Measurements from ENCODE around the gene SDHB. TPM values are rescaled to one million over a fixed set of nuclear protein-coding genes. Genes with fewer than 3 reads are reported as not detected.
A peak's percentile ranks its signal among the peaks of the same experiment; 100 is the strongest.

Gene SDHB
- total and polyA plus RNA-seq, 4 donors, result 55.1 to 130 (median 71.7) TPM

GRCh38 chr1:17045634-17046333 is 8.0 kb downstream of the SDHB start:
- 12 to 15% methylated on average over 9 of the region's 9 CpGs for WGBS, 2 donors
- H3K4me1 ChIP-seq (ENCODE audit: control insufficient read depth in 1 of 2, insufficient read depth in 2 of 2, low read length in 2 of 2), result no peaks in the 10 kb centered on the region
- no peaks in the 10 kb centered on the region for H3K27me3 ChIP-seq (ENCODE audit: control insufficient read depth in 1 of 2, insufficient read depth in 2 of 2, low read length in 1 of 2)
- H3K27ac ChIP-seq (ENCODE audit: low read depth in 1 of 2, low read length in 2 of 2), result no peak overlapping the region
- peak overlapping the region in 1 of 2 donors; percentile 34 for H3K4me3 ChIP-seq (ENCODE audit: low read length in 2 of 2)
- no peak for DNase-seq
- intact Hi-C loops (cut with DNase I), result loop anchor here (1.0 to 2.0 kb wide), 2 partner anchors 94 to 95 kb away; no protein-coding TSS in a partner anchor
- peaks cover 0 to 3% of the 10 kb centered on the region in 2 donors for H3K36me3 ChIP-seq (ENCODE audit: control insufficient read depth in 1 of 2, insufficient read depth in 2 of 2, low read length in 1 of 2)
- ATAC-seq (ENCODE audit: low FRiP score), result peak; percentile 62
- no peaks in the 10 kb centered on the region for H3K9me3 ChIP-seq (ENCODE audit: control insufficient read depth, low read length)

- H3K4me1 ChIP-seq (ENCODE audit: control insufficient read depth in 1 of 2, insufficient read depth in 2 of 2, low read length in 2 of 2), result no peaks in the 10 kb centered on the region
- 49 to 63% methylated on average over 5 of the region's 5 CpGs for WGBS, 2 donors
- intact Hi-C loops (cut with DNase I), result no loop called here
- ATAC-seq (ENCODE audit: low FRiP score) (no peak), DNase-seq (no peak)
- no peak overlapping the region for H3K4me3 ChIP-seq (ENCODE audit: low read length in 2 of 2)
- no peak overlapping the region for H3K27ac ChIP-seq (ENCODE audit: low read depth in 1 of 2, low read length in 2 of 2)
- H3K36me3 ChIP-seq (ENCODE audit: control insufficient read depth in 1 of 2, insufficient read depth in 2 of 2, low read length in 1 of 2), result peaks cover 3 to 4% of the 10 kb centered on the region in 2 donors
- H3K9me3 ChIP-seq (ENCODE audit: control insufficient read depth, low read length), result no peaks in the 10 kb centered on the region
- no peaks in the 10 kb centered on the region for H3K27me3 ChIP-seq (ENCODE audit: control insufficient read depth in 1 of 2, insufficient read depth in 2 of 2, low read length in 1 of 2)
Measured at GRCh38 chr1:17045150-17045549, 8.7 kb downstream of the SDHB start.

GRCh38 chr1:17043676-17044075 is 10.2 kb downstream of the SDHB start:
- WGBS, 2 donors, result 80 to 84% methylated on average over 5 of the region's 5 CpGs
- intact Hi-C loops (cut with DNase I), result no loop called here

GRCh38 chr1:17040135-17040534 is 13.7 kb downstream of the SDHB start:
- Histone ChIP-seq H3K4me1 (ENCODE audit: control insufficient read depth in 1 of 2, insufficient read depth in 2 of 2, low read length in 2 of 2) (no peaks in the 10 kb centered on the region), H3K9me3 (ENCODE audit: control insufficient read depth, low read length) (no peaks in the 10 kb centered on the region), H3K27me3 (ENCODE audit: control insufficient read depth in 1 of 2, insufficient read depth in 2 of 2, low read length in 1 of 2) (no peaks in the 10 kb centered on the region), H3K4me3 (ENCODE audit: low read length in 2 of 2) (no peak overlapping the region), H3K36me3 (ENCODE audit: control insufficient read depth in 1 of 2, insufficient read depth in 2 of 2, low read length in 1 of 2) (peaks cover 3 to 6% of the 10 kb centered on the region in 2 donors), H3K27ac (ENCODE audit: low read depth in 1 of 2, low read length in 2 of 2) (no peak overlapping the region)
- intact Hi-C loops (cut with DNase I), result no loop called here
- 66 to 69% methylated on average over 1 of the region's 1 CpG for WGBS, 2 donors
- no peak for DNase-seq
- ATAC-seq (ENCODE audit: low FRiP score), result no peak

More at GRCh38 chr1:17043676-17044075, 10.2 kb downstream of the SDHB start:
- Histone ChIP-seq H3K4me1 (ENCODE audit: control insufficient read depth in 1 of 2, insufficient read depth in 2 of 2, low read length in 2 of 2) (no peaks in the 10 kb centered on the region), H3K27me3 (ENCODE audit: control insufficient read depth in 1 of 2, insufficient read depth in 2 of 2, low read length in 1 of 2) (no peaks in the 10 kb centered on the region), H3K36me3 (ENCODE audit: control insufficient read depth in 1 of 2, insufficient read depth in 2 of 2, low read length in 1 of 2) (peaks cover 3 to 6% of the 10 kb centered on the region in 2 donors), H3K9me3 (ENCODE audit: control insufficient read depth, low read length) (no peaks in the 10 kb centered on the region), H3K27ac (ENCODE audit: low read depth in 1 of 2, low read length in 2 of 2) (no peak overlapping the region), H3K4me3 (ENCODE audit: low read length in 2 of 2) (no peak overlapping the region)
- ATAC-seq (ENCODE audit: low FRiP score), result no peak
- no peak for DNase-seq

GRCh38 chr1:17039522-17039921 is 14.3 kb downstream of the SDHB start:
- Histone ChIP-seq H3K4me1 (ENCODE audit: control insufficient read depth in 1 of 2, insufficient read depth in 2 of 2, low read length in 2 of 2) (no peaks in the 10 kb centered on the region), H3K27ac (ENCODE audit: low read depth in 1 of 2, low read length in 2 of 2) (no peak overlapping the region), H3K9me3 (ENCODE audit: control insufficient read depth, low read length) (no peaks in the 10 kb centered on the region), H3K4me3 (ENCODE audit: low read length in 2 of 2) (no peak overlapping the region), H3K36me3 (ENCODE audit: control insufficient read depth in 1 of 2, insufficient read depth in 2 of 2, low read length in 1 of 2) (peaks cover 3 to 6% of the 10 kb centered on the region in 2 donors), H3K27me3 (ENCODE audit: control insufficient read depth in 1 of 2, insufficient read depth in 2 of 2, low read length in 1 of 2) (no peaks in the 10 kb centered on the region)
- intact Hi-C loops (cut with DNase I), result no loop called here
- 93 to 100% methylated on average over 2 of the region's 2 CpGs for WGBS, 2 donors
- DNase-seq, result no peak
- ATAC-seq (ENCODE audit: low FRiP score), result no peak

GRCh38 chr1:17033481-17033880 is 20.4 kb downstream of the SDHB start:
- Histone ChIP-seq H3K27me3 (ENCODE audit: control insufficient read depth in 1 of 2, insufficient read depth in 2 of 2, low read length in 1 of 2) (no peaks in the 10 kb centered on the region), H3K4me3 (ENCODE audit: low read length in 2 of 2) (no peak overlapping the region), H3K36me3 (ENCODE audit: control insufficient read depth in 1 of 2, insufficient read depth in 2 of 2, low read length in 1 of 2) (peaks cover under 1 to 3% of the 10 kb centered on the region in 2 donors), H3K4me1 (ENCODE audit: control insufficient read depth in 1 of 2, insufficient read depth in 2 of 2, low read length in 2 of 2) (no peaks in the 10 kb centered on the region), H3K9me3 (ENCODE audit: control insufficient read depth, low read length) (no peaks in the 10 kb centered on the region), H3K27ac (ENCODE audit: low read depth in 1 of 2, low read length in 2 of 2) (no peak overlapping the region)
- intact Hi-C loops (cut with DNase I), result no loop called here
- DNase-seq (no peak), ATAC-seq (ENCODE audit: low FRiP score) (no peak)
- 80 to 86% methylated on average over 4 of the region's 4 CpGs for WGBS, 2 donors

- Histone ChIP-seq H3K4me3 (ENCODE audit: low read length in 2 of 2) (no peak overlapping the region), H3K36me3 (ENCODE audit: control insufficient read depth in 1 of 2, insufficient read depth in 2 of 2, low read length in 1 of 2) (peaks cover 3 to 6% of the 10 kb centered on the region in 2 donors), H3K27ac (ENCODE audit: low read depth in 1 of 2, low read length in 2 of 2) (no peak overlapping the region), H3K4me1 (ENCODE audit: control insufficient read depth in 1 of 2, insufficient read depth in 2 of 2, low read length in 2 of 2) (no peaks in the 10 kb centered on the region), H3K27me3 (ENCODE audit: control insufficient read depth in 1 of 2, insufficient read depth in 2 of 2, low read length in 1 of 2) (no peaks in the 10 kb centered on the region), H3K9me3 (ENCODE audit: control insufficient read depth, low read length) (no peaks in the 10 kb centered on the region)
- WGBS, 2 donors, result 92 to 95% methylated on average over 3 of the region's 3 CpGs
- DNase-seq (no peak), ATAC-seq (ENCODE audit: low FRiP score) (no peak)
- intact Hi-C loops (cut with DNase I), result no loop called here
Measured at GRCh38 chr1:17032741-17033140, 21.1 kb downstream of the SDHB start.

GRCh38 chr1:17031436-17031835 is 22.4 kb downstream of the SDHB start:
- 88 to 92% methylated on average over 4 of the region's 4 CpGs for WGBS, 2 donors

GRCh38 chr1:17030206-17030605 is 23.6 kb downstream of the SDHB start:
- intact Hi-C loops (cut with DNase I), result no loop called here
- no peaks in the 10 kb centered on the region for H3K27me3 ChIP-seq (ENCODE audit: control insufficient read depth in 1 of 2, insufficient read depth in 2 of 2, low read length in 1 of 2)
- WGBS, 2 donors, result 77 to 82% methylated on average over 4 of the region's 4 CpGs
- DNase-seq (no peak), ATAC-seq (ENCODE audit: low FRiP score) (no peak)
- H3K4me3 ChIP-seq (ENCODE audit: low read length in 2 of 2), result no peak overlapping the region
- H3K27ac ChIP-seq (ENCODE audit: low read depth in 1 of 2, low read length in 2 of 2), result no peak overlapping the region
- H3K36me3 ChIP-seq (ENCODE audit: control insufficient read depth in 1 of 2, insufficient read depth in 2 of 2, low read length in 1 of 2), result peaks cover 10 to 13% of the 10 kb centered on the region in 2 donors
- H3K9me3 ChIP-seq (ENCODE audit: control insufficient read depth, low read length), result no peaks in the 10 kb centered on the region
- no peaks in the 10 kb centered on the region for H3K4me1 ChIP-seq (ENCODE audit: control insufficient read depth in 1 of 2, insufficient read depth in 2 of 2, low read length in 2 of 2)

More at GRCh38 chr1:17031436-17031835, 22.4 kb downstream of the SDHB start:
- intact Hi-C loops (cut with DNase I), result no loop called here
- Histone ChIP-seq H3K4me1 (ENCODE audit: control insufficient read depth in 1 of 2, insufficient read depth in 2 of 2, low read length in 2 of 2) (no peaks in the 10 kb centered on the region), H3K27me3 (ENCODE audit: control insufficient read depth in 1 of 2, insufficient read depth in 2 of 2, low read length in 1 of 2) (no peaks in the 10 kb centered on the region), H3K36me3 (ENCODE audit: control insufficient read depth in 1 of 2, insufficient read depth in 2 of 2, low read length in 1 of 2) (peaks cover 7 to 9% of the 10 kb centered on the region in 2 donors), H3K9me3 (ENCODE audit: control insufficient read depth, low read length) (no peaks in the 10 kb centered on the region), H3K27ac (ENCODE audit: low read depth in 1 of 2, low read length in 2 of 2) (no peak overlapping the region), H3K4me3 (ENCODE audit: low read length in 2 of 2) (no peak overlapping the region)
- DNase-seq (no peak), ATAC-seq (ENCODE audit: low FRiP score) (no peak)
